Stomach (tissue), 4 donors: ENCODE data around the gene ZNF544.

Experiments used
- CTCF ChIP-seq, 7 experiments: fragments of 450-650 bp in 4 of 7; fragments of 200-600 bp in 3 of 7; sonication (generic) in 3 of 7; IDR thresholded peaks; one replicate each; pipeline ENCODE4 v1.5.1; 2016 to 2019; ENCODE audit warnings: antibody characterized with exemption in 7 of 7, control low read depth in 2 of 7, mild to moderate bottlenecking in 1 of 7
- POLR2A ChIP-seq, 4 donors: fragments of 450-650 bp; IDR thresholded peaks; one replicate each; pipeline ENCODE4 v1.6.1; 2016; ENCODE audit warnings: antibody characterized with exemption in 4 of 4, control low read depth in 2 of 4, mild to moderate bottlenecking in 1 of 4, moderate library complexity in 1 of 4

GRCh38 chr19:58294743-58295374 lies 66.1 kb downstream of the ZNF544 start:
- no peak for TF ChIP-seq CTCF (IDR thresholded peaks at IDR 0.05)
- TF ChIP-seq POLR2A (IDR thresholded peaks at IDR 0.05) = no peak
